Left lobe of liver (tissue), 2 donors: Measurements from ENCODE around the gene SLC6A11. TPM values are rescaled to one million over a fixed set of nuclear protein-coding genes. Genes with fewer than 3 reads are reported as not detected.
A peak's percentile ranks its signal among the peaks of the same experiment; 100 is the strongest.

ENCODE experiments used
- ATAC-seq: fragments of 200-7000 bp; cut with Tn5 transposase; one replicate; pipeline ENCODE4 v1.9.1; 2020; ENCODE audit warnings: mild to moderate bottlenecking, moderate library complexity
- DNase-seq: peaks from one replicate; pipeline ENCODE4 v3.0.0-alpha.2; 2020; ENCODE audit warnings: low spot score
- total RNA-seq: library from RNA; stranded (reverse); gene quantifications from one replicate; pipeline ENCODE4 v1.2.1, GENCODE V29; 2021
- donor health status: DM: no; HTN: no; CAD: no; lungs with moderate emphysema.
- donor health status: DM: no; HTN: yes; CAD: no.

The SLC6A11 gene
- total RNA-seq, 1 donor from 2014 or later = 0.13 TPM

DNA sequence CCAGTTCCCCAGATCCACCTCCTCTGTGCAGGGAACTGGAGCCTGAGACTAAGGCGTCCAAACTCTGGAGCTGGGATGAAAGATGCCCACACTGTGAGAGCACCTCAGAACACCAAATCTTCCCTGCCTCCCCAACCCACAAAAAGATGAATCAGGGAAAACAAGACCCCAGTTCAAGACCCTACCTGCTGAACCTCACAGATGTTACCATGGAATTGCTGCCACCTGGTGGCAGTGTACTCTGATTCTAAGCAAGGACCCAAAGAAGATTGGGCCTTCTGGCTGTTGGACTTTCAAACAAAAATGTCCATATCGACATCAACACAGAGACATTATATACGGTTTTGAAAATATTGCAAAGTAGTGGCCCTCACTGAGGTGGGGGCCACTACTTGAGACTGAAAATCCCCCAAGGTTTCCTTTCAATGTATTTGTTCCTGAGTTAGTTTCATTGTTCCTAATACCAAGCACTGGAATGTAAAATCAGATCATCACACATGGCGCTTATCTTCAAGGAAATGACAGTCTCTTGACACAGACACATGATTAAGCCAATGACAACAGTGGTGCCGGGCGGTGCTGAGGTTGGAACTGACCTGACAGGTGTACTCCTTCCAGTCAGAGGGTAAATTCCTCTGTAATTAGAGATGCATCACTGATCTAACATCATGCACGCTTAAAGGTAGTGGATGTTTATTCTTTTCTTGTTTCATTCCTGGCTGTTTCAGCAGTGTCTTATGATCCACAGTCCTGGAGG lies 67.6 kb downstream of the SLC6A11 start:
- peak; percentile 63 for ATAC-seq
- DNase-seq = no peak

DNA sequence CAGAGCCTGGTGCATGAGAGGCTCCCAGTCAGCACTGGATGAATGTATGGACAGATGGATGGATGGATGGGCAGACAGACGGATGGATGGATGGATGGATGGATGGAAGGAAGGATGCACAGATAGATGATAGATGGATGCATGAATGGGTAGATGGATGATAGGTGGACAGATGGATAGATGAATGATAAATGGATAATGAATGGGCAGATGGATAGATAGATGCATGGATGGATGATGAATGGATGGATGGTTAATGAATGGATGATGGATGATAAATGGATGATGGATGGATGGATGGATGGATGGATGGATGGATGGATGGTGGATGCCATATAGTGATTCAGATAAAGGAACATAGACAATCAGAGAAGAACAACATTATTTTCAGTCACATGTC lies 71.0 kb downstream of the SLC6A11 start:
- ATAC-seq (no peak), DNase-seq (no peak)

DNA sequence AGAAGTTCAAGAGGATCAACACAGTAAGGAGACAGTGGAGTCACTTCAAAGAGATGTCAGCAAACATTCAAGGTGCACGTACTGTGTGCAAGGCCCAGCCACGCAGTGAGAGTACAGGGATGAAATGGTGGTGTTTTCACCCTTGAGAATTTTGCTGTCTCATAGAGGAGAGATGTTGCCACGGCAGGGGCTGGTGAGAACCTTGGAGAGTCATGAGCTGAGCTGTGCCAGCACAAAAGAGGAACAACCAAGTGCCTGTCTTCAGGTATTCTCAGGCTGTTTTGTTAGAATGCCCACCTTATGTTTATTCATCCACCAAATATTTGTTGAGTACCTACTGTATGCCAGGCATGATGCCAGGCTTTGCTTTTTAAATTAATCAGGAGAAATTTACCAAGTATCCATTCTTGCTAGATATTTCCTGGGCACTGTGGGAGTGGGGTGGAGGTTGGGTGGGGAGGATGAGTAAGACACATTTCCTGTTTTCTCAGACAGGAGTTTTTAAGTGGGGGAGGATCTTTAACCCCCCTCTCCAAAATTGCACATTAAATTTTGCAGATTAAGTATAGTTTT lies 72.6 kb downstream of the SLC6A11 start:
- ATAC-seq (no peak), DNase-seq (no peak)

DNA sequence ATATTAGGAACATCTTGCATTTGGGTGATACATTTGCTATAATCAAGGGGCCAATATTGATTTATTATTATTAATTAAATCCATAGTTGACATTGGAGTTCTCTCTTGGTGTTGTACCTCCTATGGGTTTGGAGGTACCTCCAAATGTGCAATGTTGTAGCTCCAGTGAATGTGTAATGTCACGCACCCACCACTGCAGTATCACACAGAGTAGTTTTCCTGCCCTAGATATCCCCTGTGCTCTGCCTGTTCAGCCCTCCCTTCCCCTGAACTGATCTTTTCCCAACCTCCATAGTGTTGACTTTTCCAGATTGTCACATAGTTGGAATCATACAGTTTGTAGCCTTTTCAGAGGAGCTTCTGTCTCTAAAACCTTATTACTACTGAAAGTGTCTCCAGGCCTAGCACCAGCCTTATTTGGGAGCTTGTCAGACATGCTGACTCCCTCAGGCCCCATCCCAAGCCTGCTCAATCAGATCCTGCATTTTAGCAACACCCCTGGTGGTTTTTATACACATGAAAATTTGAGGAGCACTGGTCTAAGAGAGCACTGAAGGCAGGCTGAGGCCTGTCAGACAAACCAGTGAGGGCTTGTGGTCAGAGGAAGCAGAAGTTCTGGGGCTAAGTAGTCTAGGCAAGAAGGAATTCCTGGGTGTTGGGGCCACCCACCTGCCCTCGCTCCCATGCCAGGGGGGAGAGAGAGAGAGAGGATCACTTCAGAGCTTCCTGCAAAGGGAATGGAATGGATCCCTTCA lies 73.4 kb downstream of the SLC6A11 start:
- ATAC-seq (no peak), DNase-seq (no peak)

DNA sequence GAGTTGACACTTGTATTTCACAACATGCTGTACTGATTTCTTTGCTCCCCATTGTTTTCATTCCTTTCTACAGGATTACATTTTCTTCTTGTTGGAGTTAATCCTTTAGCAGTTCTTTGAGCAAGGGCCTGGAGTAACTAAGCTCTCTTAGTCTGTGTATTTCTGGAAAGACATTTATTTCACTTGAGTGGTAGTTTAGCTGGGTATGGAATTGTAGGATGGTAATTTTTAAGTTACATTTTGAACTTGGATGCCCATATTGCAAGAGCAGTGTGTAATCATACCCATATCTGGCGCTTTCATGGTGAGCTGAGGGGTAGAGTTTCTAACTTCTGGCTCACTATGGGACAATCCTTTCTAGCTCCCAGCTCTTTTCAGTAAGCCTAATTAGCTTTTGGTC lies 74.6 kb downstream of the SLC6A11 start:
- DNase-seq (no peak), ATAC-seq (no peak)

DNA sequence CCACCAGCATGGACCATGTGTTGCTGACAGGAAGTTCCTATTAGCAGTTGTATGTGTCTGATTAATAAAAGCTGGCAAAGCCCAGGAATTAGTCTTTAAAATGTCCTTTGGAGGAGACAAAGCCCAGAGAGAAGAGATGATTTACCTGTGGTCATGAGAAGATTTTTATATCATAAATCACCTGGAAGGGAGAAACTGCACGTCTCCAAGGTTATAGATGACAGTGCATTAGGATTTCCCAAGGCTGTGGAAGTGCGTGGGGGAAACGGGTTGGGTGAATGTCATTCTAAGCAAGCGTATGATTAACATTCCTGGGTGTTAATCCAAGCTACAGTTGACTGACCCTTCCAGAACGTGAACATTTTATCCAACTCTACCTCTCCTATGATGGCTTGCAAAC lies 76.6 kb downstream of the SLC6A11 start:
- DNase-seq (no peak), ATAC-seq (no peak)

DNA sequence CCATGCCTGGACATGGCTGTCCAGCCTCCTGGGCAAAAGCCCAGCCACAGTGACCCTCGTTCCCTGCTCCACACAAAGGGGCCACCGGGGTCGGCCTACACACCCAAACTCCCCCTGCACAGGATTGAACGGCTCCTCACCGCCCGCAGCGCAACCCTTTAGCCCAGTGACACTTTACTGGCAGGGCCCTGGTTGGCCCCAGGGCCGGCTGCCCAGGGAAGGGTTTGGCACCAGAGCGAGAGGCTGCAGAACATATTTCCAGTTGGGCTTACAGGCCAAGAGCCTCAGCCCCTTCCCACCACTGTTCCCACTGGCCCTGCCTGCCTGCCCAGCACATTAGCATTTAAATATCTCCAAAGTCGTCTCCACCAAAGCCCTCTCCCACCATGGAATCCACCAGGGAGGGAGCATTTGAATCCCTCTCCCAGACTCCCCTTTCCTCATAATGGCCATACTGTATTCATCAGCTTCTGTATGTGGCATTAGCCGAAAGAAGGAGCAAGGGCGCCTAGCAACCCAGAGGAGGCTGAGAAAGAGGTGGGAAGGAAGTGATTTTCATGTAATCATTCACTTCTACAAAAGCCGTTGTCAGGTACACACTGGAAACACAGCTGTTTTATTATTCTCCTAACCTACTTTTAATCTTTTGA lies 85.4 kb downstream of the SLC6A11 start:
- ATAC-seq (no peak), DNase-seq (no peak)

DNA sequence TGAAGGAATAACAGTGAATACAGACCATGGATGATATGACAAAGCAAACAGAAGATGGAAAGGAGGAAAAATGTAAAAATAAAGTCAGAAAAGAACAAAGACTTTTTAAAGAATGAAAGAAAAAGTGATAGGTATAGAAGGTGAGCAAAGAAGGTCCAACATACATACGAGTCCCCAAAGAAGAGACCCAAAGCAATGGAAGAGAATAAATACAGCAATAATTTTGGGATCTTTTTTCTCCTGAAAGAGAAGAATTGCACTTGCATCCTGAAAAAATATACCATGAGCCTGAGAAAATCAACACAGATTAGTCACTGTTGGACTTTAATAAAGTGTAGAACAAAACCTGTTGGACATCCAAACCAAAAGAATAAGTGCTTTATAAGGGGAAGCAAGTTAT lies 91.2 kb downstream of the SLC6A11 start:
- DNase-seq (no peak), ATAC-seq (no peak)

DNA sequence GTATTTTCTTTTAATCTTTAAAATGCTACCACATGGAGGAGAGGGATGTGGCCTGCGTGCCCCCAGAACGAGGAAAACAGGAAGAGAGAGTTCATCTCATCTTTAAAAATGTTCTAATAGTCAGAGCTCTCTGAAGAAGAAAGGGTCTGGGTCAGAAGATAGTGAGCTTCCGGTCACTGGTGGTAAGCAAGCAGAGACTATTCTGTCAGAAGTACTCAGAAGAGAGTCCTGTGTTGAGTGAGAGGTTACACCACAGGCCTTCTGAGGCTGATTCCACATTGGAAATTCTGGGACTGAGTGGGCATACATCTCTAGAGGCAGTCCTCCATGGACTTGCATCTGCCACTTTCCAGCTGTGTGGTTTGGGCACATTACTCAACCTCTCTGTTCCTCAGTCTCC lies 94.3 kb downstream of the SLC6A11 start:
- ATAC-seq = no peak

DNA sequence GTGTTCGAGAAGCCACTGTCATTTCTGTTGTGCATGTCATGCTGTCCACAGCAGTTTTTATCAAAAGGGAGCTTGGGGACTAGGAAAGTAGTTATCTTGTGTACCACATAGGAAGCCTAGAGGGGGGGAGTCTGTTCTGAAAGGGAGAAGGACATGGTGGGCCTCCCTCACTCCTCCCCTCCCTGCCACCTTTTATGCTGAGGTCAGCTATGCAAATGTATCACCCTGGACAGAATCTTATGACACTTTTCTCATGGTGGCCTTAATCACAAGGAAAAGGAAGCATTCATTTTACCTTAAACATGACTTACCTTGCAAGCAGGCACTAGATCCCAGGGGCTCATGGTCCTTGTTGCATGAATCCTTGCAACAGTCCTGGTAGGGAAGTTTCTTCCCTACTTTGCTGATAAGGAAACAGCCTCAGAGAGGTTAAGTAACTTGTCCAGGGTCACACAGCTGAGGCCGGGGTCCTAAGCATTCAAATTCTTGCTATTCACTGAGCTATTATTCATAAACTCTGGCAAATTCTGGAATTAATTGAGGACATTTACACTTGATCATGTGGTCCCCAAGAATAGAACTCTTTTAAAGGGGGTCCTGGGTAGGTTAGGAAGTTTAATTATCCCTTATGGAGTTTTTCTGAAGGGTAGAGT lies 95.4 kb downstream of the SLC6A11 start:
- ATAC-seq (no peak), DNase-seq (no peak)

More for the DNA sequence above, 94.3 kb downstream of the SLC6A11 start:
- no peak for DNase-seq

DNA sequence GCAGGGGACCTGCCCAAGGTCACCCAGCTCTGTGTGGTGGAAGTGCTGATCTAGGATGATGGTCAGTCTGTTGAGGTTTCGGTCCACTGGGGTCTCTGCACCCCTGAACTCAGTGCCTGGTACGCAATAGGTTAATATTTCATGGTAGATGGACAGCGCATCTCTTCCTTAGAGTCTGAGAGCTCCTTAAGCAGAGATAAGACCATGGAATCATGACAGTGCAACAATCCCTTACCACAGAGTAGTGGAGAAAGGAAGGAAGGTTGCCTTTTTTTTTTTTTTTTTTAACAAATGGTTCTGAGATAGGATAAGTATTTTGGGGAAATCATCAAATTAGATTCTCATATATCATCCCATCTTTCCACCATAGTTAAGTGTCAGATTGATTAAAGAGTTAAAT lies 96.8 kb downstream of the SLC6A11 start:
- ATAC-seq (no peak), DNase-seq (no peak)

DNA sequence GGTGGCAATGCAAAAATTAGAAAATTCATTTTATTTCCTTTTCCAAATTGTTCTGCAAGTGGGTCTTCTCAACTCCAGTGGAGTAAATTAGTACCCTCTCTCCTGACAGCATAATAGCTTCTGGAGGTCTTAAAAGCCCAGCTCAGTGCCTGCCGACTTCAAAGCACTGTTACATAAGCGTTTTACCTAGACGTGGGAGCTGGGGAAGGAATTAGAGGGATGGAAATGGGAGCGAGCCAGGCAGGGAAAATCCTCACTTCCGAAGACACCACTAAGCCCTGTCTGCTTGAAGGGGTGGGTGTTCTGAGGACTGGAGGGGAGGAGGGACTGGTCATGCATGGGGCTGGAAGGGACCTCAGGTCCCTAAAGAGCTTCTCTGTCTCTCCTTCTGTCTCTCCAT lies 99.3 kb downstream of the SLC6A11 start:
- no peak for ATAC-seq
- DNase-seq = no peak

DNA sequence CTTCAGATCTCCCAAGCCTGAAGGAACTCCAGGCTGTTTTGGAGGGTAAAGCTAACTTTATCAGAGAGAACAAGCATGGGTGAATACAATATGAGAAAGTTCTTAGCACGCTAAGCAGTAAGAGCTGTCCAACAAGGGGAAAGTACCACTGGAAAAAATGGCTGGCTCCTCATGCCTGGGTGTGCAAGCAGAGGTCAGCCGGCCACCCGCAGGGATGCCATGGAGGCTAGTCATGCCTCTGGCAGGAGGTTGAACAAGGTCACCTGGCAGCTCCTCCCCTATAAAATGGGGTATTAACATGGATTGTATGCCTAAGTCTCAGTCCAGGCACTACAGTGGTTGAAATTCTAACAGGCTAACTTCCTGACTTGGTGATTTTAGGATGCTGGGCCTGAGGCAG lies 101.1 kb downstream of the SLC6A11 start:
- ATAC-seq = no peak
- no peak for DNase-seq

DNA sequence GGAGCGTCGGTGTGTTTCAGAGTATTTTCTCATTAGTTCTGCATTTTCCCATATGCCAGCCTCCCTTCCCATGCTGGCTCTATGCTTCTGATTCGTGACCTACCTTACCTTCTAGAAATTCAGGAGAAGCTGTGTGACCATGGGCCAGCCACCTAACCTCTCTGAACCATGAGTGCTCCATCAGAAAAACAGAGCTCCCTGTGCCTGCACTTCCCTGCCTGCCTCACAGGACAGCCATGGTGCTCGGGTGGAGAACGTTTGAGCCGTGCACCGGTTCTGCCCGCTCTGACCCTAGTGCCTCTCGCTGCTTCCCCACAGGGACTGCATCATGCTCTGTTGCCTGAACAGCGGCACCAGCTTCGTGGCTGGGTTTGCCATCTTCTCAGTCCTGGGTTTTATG lies 102.0 kb downstream of the SLC6A11 start:
- ATAC-seq (no peak), DNase-seq (no peak)

DNA sequence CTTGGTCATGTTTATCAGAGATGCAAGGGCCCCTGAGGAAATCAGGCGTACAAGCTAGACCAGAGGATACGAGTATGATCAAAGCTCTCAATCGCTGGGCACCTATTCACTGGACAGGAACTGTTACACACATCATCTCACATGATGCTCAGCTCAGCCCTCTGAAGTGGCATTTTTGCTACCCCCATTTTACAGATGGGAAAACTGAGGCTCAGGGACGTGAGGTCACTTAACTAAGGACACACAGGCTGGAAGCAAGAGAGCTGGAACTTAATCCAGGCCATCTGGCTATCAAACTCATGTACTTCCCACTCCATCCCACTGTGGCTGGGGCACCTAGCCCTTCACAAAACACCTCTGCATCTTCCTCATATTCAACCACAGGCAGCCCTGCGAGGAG lies 103.6 kb downstream of the SLC6A11 start:
- DNase-seq = no peak

DNA sequence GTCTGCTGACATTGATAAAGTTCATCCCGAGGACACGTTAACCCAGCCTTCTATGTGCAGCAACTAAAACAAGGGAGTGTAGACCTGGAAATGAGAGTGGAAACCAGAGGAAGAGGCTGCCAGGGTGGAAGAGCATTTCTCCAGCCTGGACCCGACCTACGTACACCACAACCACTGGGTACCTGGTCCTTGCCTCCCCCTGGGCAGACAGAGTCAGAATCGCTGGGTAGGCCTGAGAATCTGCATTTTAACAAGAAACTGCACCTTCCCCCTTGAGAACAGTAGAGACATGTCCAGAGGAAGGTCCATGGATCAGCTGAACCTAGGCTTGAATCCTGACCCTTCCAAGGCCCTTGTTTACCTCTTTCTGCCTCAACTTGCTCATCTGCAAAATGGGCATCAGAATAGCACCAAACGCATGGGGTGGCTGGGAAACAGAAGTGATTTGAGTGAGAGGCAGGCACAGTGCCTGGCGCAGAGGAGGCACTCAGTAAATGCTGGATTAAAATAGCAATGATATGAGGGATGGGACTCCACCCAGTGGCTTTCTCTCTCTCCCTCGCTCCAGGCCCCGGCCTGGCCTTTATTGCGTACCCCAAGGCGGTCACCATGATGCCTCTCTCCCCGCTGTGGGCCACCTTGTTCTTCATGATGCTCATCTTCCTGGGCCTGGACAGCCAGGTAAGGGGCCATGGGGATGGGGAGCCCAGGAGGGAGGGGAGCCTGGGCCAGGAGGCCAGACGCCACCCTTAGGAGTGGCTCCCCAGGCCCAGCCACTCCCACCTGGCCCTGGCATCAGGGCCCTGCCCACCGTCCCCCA lies 109.6 kb downstream of the SLC6A11 start:
- no peak for DNase-seq

More for the DNA sequence above, 103.6 kb downstream of the SLC6A11 start:
- no peak for ATAC-seq

DNA sequence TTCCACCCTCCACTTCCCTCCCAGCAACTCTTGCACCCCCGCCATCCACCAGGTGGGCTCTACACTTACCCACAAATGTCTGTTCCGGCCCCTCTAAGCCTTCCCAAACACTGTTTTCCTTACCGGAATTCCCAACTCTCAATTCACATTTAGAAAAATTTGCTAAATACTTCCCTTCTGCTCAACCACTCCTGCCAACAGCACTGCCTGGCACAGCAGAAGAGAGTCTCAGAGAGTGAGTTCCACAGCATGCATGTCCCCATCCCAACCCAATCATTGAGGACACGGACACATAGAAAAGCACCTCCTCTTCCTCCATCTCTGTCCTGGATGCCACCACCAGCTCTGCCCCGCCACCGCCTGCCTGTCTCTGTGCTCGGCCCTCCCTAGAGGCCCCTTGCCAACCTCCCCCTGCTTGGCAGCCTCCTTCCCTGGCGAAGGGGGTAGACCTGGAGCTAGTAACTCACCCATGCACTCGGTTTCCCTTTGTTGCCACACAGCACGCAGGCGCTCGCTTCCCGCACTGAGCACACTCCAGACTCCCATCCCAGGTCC lies 110.3 kb downstream of the SLC6A11 start:
- ATAC-seq = no peak
- no peak for DNase-seq

More for the DNA sequence above, 109.6 kb downstream of the SLC6A11 start:
- ATAC-seq = no peak

DNA sequence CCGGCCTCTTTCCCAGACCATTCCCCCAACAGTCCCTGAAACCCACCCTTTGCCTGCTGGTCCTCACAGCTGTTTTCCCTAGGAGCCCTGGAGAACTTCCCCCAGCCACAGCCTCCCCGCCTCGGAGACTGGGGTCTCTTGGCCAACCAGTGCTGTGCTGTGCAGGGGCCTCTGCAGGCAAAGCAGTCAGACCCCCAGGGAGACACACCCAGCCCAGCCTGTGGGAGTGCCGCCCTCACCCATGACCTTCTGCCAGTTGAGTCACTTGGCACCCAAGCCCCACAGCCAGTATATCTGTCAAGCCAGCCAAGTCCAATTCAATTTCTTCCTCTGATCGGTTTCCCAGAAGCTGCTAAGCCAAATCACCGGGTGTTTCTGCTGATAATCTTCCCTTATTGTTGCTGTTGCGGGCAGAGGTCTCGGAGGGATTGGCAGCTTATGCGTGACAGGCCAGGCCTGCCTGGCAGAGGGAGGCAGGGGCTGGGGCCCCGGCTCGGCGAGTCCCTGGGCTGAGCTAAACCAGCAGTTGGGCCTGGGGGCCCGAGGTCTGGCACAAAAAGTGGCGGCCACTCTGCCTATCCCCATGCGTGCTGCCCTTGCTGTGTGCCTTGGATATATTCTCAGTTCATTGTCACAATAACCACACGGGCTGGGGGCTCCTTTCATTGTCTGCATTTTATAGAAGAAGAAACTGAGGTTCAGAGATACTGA lies 110.9 kb downstream of the SLC6A11 start:
- ATAC-seq = no peak

DNA sequence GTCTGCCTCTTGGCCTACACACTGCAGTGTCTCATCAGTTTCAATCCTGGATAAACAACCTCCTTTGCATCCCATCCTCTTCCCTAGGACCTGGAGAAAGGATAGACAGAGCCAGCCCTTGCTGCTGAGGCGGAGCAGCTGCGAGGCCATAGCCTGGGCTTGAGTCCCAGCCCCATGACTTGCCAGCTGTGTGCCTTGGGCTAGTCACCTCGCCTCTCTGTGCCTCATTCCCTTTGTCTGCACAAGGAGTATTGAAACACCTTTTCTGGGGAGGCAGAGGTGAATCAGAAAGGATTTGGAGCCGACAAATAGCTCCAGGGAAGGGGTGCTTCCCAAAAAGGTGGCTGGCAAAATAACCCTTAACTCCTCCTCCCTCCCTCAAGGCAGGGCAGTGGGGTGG lies 111.5 kb downstream of the SLC6A11 start:
- DNase-seq = no peak
- no peak for ATAC-seq

More for the DNA sequence above, 110.9 kb downstream of the SLC6A11 start:
- no peak for DNase-seq
